ENCODE data around the gene CXCL3.

GRCh38 chr4:73992050-73992449 lies 46.4 kb downstream of the CXCL3 start:
- TF ChIP-seq ATF1 (CRISPR knock-in tag; IDR thresholded peaks at IDR 0.05) (no peak), ATF1 (tag; IDR thresholded peaks at IDR 0.05) (no peak), SOX6 (IDR thresholded peaks at IDR 0.05) (no peak), PATZ1 (CRISPR knock-in tag; IDR thresholded peaks at IDR 0.05; ENCODE audit: borderline replicate concordance) (no peak), MXI1 (IDR thresholded peaks at IDR 0.05; ENCODE audit: low read depth, low read length) (no peak), TEAD1 (CRISPR knock-in tag; IDR thresholded peaks at IDR 0.05) (no peak), THAP7 (CRISPR knock-in tag; IDR thresholded peaks at IDR 0.05) (no peak)

All from K562 (cell line).